Body of pancreas (tissue), 4 donors: ENCODE measurements around the gene NAT9. TPM values are rescaled to one million over a fixed set of nuclear protein-coding genes. Genes with fewer than 3 reads are reported as not detected.

Source experiments
- ATAC-seq: fragments of 150-250 bp; one replicate; pipeline ENCODE4 v1.9.1; 2016
- DNase-seq, 4 donors: peaks; one replicate each; pipeline ENCODE4 v3.0.0-alpha.2; 2019
- H3K27ac ChIP-seq, 4 donors: fragments of 200-600 bp; sonication (generic); 1 replicate in 3 of 4; 2 replicates in 1 of 4; pipeline versions ENCODE4 v1.5.1 to v1.6.1; 2016 to 2019; ENCODE audit warnings: mild to moderate bottlenecking in 1 of 4, mixed read lengths in 1 of 4, moderate library complexity in 1 of 4
- H3K27me3 ChIP-seq, 2 donors: fragments of 200-600 bp; sonication (generic); one replicate each; pipeline ENCODE4 v1.6.0; 2016; ENCODE audit warnings: mild to moderate bottlenecking in 1 of 2
- H3K36me3 ChIP-seq, 2 donors: fragments of 200-600 bp; sonication (generic); replicated peaks in 1 of 2; 2 replicates each; pipeline ENCODE4 v1.5.1; 2016; ENCODE audit warnings: low read depth in 2 of 2; ENCODE audit not compliant: insufficient read depth in 1 of 2
- H3K4me1 ChIP-seq: fragments of 200-600 bp; sonication (generic); one replicate; pipeline ENCODE4 v1.6.0; 2016
- H3K4me3 ChIP-seq, 2 donors: fragments of 200-600 bp; sonication (generic); 1 replicate in 1 of 2; 2 replicates in 1 of 2; pipeline ENCODE4 v1.5.1; 2016 to 2019
- H3K9me3 ChIP-seq, 3 donors: fragments of 200-600 bp; sonication (generic); 1 replicate in 2 of 3; 2 replicates in 1 of 3; pipeline ENCODE4 v1.5.1; 2016
- POLR2A ChIP-seq, 3 donors: fragments of 450-650 bp; IDR thresholded peaks; one replicate each; pipeline ENCODE4 v1.6.1; 2016; ENCODE audit warnings: antibody characterized with exemption in 3 of 3, mild to moderate bottlenecking in 2 of 3
- WGBS, 2 donors: methylation state at CpG; one replicate each; pipeline ENCODE4 v1.1.5; 2017; 5-methylcytosine and 5-hydroxymethylcytosine counted together
- intact Hi-C: fragments of 100-400 bp; cut with DNase I; formaldehyde crosslinking; loops from one replicate; pipeline ENCODE4 v1.15.1; 2023
- total RNA-seq, 2 donors: library from RNA; depleted of rRNA; stranded (reverse); fragments of >200 nt; gene quantifications; one replicate each; pipeline ENCODE4 v1.1.0, GENCODE V29; 2016
- TF ChIP-seq, protein P1 (sequence below), 7 experiments: fragments of 450-650 bp in 4 of 7; fragments of 200-600 bp in 3 of 7; sonication (generic) in 3 of 7; IDR thresholded peaks; one replicate each; pipeline ENCODE4 v1.5.1; 2016 to 2019; ENCODE audit warnings: antibody characterized with exemption in 7 of 7

NAT9 gene
- total RNA-seq, 2 donors from 2014 or later = 21.8 to 23.3 TPM

DNA sequence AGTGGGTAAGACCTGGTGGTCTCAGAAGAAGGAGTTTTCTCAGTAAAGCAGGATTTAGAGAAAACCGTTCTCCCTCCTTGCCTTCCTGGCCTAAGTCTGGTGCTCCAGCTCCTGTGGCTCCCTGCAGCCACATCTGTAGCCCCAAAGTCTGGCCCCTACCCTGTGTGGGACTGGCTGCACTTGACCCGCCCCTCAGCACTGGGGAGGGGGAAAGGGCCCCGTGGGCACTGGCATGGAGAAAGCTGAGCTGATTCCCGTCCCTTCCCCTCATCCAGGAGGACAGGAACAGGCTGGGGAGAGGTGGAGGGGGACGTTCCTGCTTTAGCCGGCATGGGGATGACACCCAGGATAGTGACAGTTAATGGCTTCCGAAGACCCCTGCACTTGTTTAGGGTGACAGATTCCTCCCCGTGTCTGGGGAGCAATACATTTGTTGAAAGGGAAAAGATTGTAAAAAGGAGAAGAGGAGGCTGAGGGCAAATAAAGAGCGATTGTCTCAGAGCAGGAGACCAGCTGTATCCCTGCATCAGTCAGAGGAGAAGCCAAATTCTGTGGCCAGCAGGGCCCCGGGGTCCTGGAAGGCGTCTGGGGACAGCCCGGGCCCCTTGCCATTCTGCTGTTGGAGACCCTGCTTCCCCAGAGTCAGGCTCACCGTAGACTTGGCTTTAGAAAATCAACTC lies 45.6 kb upstream of the NAT9 start:
- no peaks in the 10 kb centered on the region for H3K4me1 ChIP-seq
- H3K9me3 ChIP-seq = no peaks in the 10 kb centered on the region
- intact Hi-C loops = no loop called here
- H3K4me3 ChIP-seq = no peak overlapping the region
- H3K27ac ChIP-seq = no peak overlapping the region
- H3K36me3 ChIP-seq = no peaks in the 10 kb centered on the region
- no peaks in the 10 kb centered on the region for H3K27me3 ChIP-seq
- no peak for TF ChIP-seq POLR2A (IDR thresholded peaks at IDR 0.05)
- TF ChIP-seq, protein P1, sequence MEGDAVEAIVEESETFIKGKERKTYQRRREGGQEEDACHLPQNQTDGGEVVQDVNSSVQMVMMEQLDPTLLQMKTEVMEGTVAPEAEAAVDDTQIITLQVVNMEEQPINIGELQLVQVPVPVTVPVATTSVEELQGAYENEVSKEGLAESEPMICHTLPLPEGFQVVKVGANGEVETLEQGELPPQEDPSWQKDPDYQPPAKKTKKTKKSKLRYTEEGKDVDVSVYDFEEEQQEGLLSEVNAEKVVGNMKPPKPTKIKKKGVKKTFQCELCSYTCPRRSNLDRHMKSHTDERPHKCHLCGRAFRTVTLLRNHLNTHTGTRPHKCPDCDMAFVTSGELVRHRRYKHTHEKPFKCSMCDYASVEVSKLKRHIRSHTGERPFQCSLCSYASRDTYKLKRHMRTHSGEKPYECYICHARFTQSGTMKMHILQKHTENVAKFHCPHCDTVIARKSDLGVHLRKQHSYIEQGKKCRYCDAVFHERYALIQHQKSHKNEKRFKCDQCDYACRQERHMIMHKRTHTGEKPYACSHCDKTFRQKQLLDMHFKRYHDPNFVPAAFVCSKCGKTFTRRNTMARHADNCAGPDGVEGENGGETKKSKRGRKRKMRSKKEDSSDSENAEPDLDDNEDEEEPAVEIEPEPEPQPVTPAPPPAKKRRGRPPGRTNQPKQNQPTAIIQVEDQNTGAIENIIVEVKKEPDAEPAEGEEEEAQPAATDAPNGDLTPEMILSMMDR (IDR thresholded peaks at IDR 0.05) = no peak
- DNase-seq (no peak), ATAC-seq (no peak)
- WGBS, 2 donors = 79 to 85% methylated on average over 12 to 13 of the region's 13 CpGs

DNA sequence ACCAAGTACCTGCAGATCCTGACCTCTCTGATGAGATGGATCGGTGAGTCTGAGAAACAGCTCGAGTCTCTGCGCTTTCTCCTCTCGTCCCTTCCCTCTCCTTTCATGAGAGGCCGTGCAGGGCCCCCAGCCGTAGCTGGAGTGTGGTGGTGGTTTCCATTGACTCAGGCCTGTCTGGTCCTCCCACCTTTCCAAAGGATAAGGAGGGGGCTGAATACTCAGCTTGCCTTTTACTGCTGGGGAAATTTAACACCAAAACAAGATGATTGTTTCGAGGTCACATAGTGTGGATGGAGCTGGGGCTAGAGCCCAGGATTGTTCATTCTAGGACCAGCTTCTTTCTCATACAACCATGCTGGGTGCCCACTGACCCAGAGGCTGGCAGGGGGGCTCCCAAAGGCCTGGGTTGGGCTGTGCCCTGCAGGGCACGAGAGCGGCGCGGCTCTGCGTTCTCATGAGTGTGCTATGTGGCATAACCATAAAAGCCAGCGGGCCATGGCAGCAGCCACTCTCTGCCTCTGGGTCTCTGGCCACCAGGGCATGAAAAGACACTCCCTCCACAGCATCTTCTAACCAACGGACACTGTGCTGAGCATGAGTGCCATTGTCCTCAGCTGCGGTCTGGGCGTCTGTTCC lies 43.8 kb upstream of the NAT9 start:
- Histone ChIP-seq H3K9me3 (no peaks in the 10 kb centered on the region), H3K4me1 (no peaks in the 10 kb centered on the region), H3K27me3 (no peaks in the 10 kb centered on the region), H3K36me3 (no peaks in the 10 kb centered on the region), H3K27ac (no peak overlapping the region), H3K4me3 (no peak overlapping the region)
- ATAC-seq (no peak), DNase-seq (no peak)
- no peak for TF ChIP-seq POLR2A (IDR thresholded peaks at IDR 0.05)
- TF ChIP-seq, protein P1 (IDR thresholded peaks at IDR 0.05) = no peak
- intact Hi-C loops = no loop called here
- WGBS, 2 donors = 87 to 95% methylated on average over 11 to 16 of the region's 16 CpGs

DNA sequence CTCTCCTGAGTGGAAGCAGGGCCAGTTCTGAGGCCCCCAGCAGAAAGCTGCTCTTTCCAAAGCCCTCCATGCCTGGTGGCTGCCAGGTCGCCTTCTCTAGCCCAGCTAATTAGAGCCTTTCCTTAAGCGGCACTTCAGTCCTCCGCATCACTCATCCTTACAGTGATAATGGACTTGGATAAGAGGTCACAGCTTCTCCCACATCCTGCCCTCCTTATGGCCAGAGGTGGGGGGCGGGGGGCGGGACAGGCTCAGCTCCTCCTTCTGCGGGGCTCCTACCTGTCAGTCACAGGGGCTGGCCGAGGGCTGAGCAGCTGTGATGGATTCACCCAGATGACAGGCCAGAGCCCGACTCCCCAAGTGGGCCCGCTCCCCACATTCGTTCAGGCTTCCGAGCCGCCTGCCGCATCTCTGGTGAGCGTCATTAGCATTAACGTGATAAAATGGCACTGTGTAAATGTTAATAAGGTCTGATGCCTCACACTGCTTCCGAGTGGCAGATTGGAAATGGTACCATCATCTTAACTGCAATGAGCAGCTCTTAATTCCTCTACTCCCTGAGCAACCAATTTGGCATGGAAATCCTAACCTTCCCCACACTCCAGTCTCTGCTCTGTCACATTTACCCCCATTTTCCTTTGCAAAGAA lies 42.3 kb upstream of the NAT9 start:
- Histone ChIP-seq H3K36me3 (no peaks in the 10 kb centered on the region), H3K27ac (no peak overlapping the region), H3K4me1 (no peaks in the 10 kb centered on the region), H3K27me3 (no peaks in the 10 kb centered on the region), H3K4me3 (no peak overlapping the region), H3K9me3 (no peaks in the 10 kb centered on the region)
- DNase-seq = no peak
- intact Hi-C loops = no loop called here
- ATAC-seq = no peak
- TF ChIP-seq POLR2A (IDR thresholded peaks at IDR 0.05) = no peak
- TF ChIP-seq, protein P1 (IDR thresholded peaks at IDR 0.05) = no peak
- 92 to 93% methylated on average over 14 to 16 of the region's 16 CpGs for WGBS, 2 donors

DNA sequence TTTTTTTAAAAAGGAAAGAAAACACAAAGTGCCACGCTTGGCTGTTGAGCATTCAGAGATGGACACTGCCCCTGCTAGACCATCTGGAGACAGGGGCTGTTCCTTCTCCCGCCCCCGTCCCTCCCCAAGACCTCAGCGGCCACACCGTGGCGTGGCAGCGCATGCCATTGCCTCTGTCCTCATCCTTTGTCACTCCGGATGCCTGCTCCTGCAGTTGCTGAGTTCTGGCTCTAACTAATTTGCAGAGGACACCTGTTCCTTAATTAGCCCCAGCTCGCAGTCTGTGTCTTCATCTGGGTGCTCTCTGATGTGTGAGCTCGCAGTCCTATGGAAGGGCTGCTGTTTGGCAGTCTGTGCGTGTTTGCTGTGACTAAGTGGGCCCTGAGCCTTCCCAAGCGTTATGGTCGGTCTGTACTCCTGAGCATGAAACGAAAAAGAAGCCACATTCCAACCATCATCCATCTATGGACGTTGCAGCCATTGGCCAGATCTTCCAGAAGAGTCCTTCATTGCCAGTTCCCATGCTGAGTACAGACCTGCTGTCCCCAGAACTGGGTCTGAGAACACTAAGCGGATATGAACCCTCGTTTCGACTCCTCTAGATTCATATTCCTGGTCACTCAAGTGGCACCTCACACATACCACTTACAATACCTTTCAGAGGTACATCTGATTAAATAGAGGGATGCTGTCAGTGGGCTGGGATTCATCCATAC lies 40.9 kb upstream of the NAT9 start:
- TF ChIP-seq POLR2A (IDR thresholded peaks at IDR 0.05) = no peak
- TF ChIP-seq, protein P1 (IDR thresholded peaks at IDR 0.05) = no peak
- no peak for DNase-seq
- Histone ChIP-seq H3K27me3 (no peaks in the 10 kb centered on the region), H3K9me3 (no peaks in the 10 kb centered on the region), H3K4me1 (no peaks in the 10 kb centered on the region), H3K4me3 (no peak overlapping the region), H3K27ac (no peak overlapping the region), H3K36me3 (no peaks in the 10 kb centered on the region)
- ATAC-seq = no peak
- 87 to 92% methylated on average over 17 to 18 of the region's 18 CpGs for WGBS, 2 donors
- intact Hi-C loops = no loop called here
